H1 (cell line): ENCODE results near the gene PIMREG. TPM values are rescaled to one million over a fixed set of nuclear protein-coding genes. Genes with fewer than 3 reads are reported as not detected.

Experiments used
- ATF3 ChIP-seq: IDR thresholded peaks from 2 replicates; pipeline ENCODE4 v1.6.1; 2011; ENCODE audit warnings: low read depth, mild to moderate bottlenecking, low read length; ENCODE audit not compliant: insufficient read depth
- polyA plus RNA-seq, 7 experiments: library from polyadenylated mRNA; depleted of rRNA in 3 of 7; stranded (reverse) in 5 of 7; unstranded in 2 of 7; fragments of >200 nt in 5 of 7; fragments of 200-250 nt in 2 of 7; gene quantifications; 1 replicate in 5 of 7; 2 replicates in 1 of 7; 4 replicates in 1 of 7; pipeline versions ENCODE4 v1.2.1 to v1.2.3, GENCODE V29; 2011 to 2013; ENCODE audit warnings: missing spikeins in 2 of 7, mixed read lengths in 2 of 7
- total RNA-seq: library from RNA; stranded (reverse); fragmentation: NEBNext Ultra II Directional; extraction: Animal tissue kit (Norgen Biotek cat#: 25700); gene quantifications from 2 replicates; pipeline ENCODE4 v1.2.1, GENCODE V29; 2021

The PIMREG gene
- total and polyA plus RNA-seq, 2 of the 8 experiments (the other 6 are each of a cell fraction or from before 2014, with no cell fraction given), result 133 to 148 TPM

GRCh38 chr17:6487251-6488007 is 43.2 kb downstream of the PIMREG start (continued):
- TF ChIP-seq ATF3, result no peak
